ENCODE results near the gene CFAP97.

The CFAP97 gene

DNA sequence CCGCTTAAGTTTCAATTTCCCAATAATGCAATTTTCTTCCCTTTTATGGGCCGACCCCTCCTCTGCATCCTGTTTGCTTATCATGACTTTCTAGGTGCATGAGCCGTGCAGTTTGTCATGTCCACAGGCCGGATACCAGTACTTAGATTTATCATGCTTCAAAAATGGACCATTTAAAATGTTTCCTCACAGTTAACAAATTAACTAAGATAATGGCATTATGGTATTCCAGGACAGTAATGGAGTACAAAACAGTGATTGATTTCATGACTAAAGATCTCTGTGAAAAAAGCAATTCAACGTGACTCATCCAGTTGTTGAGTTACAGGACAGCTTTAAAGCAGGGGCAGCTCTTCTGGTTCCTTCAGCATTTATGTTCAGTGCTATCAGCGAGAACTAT is 28.6 kb upstream of the CFAP97 start:
- H3K36me3 Mint-ChIP-seq (ENCODE audit: low read depth) = no peaks in the 10 kb centered on the region
- no peaks in the 10 kb centered on the region for H3K27me3 Mint-ChIP-seq (ENCODE audit: low read depth)
- H3K4me1 Mint-ChIP-seq (ENCODE audit: low read depth) = peaks cover 6% of the 10 kb centered on the region
- H3K4me3 Mint-ChIP-seq = no peak overlapping the region
- no peak overlapping the region for H3K27ac Mint-ChIP-seq
- no peaks in the 10 kb centered on the region for H3K9me3 Mint-ChIP-seq

DNA sequence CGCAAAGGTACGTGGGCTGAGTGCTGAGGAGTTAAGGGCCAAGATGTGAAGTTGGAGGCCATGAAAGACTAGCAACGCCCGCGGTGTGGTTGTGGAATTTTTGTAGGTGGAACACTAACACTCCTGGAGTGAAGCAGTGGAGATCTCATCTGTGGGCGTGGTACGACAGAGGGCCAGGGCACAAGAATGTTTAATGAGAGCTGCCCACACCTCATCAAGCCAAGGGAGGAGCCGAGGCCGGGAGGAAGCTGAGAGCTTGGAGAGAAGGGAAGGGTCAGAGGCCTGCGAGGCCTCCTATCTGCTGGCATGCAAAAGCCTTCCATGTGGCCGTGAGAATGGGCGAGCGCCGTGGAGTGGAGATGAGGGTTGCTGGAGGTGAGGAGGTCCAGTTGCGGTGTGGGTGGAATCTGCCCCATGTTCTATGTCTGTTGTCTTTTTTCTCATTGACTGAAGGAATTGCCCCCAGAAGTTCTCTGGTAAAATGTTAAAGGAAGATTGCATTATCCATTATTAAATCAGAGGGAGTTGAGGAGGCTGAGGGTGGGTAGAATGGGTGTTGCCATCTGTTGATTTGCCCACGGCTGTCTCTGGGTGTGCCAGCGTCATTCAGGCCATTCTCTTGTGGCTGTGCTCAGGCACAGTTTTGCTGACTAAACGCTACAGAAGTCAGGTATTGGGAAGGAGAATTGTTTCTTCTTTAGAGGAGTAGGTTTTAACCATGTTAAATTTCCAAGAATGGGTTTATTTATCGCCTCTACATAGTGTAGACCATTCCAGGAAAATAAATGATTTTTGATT is 25.4 kb upstream of the CFAP97 start:
- H3K27ac Mint-ChIP-seq = no peak overlapping the region
- H3K27me3 Mint-ChIP-seq (ENCODE audit: low read depth) = no peaks in the 10 kb centered on the region
- no peaks in the 10 kb centered on the region for H3K36me3 Mint-ChIP-seq (ENCODE audit: low read depth)
- no peak overlapping the region for H3K4me3 Mint-ChIP-seq
- H3K9me3 Mint-ChIP-seq = no peaks in the 10 kb centered on the region
- peaks cover 6% of the 10 kb centered on the region for H3K4me1 Mint-ChIP-seq (ENCODE audit: low read depth)

DNA sequence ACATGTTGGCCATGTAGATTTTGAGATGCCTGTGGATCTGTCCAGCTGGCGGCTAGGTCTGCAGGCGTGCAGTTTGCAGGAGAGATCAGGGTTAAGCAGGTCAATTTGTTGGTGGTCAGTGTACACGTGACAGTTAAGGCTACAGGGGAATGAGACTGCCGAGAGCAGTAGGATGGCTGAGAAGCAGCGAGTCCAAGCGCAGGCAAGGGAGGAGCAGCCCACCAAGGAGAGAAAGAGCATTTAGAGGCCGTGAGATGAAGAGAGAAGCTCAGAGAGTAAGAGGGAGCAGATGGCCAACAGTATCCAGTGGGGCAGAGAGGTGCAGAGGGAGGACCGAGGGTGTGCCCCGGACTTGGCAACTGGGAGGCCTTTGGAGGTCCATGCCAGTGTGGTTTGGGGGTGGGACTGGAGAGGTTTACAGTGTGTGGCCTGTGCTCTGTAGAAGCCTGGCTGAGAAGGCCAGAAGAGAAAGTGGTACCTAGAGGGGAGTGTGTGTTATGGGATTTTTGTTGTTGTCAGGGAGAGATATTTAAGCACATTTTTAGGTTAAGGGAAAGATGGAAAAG is 24.0 kb upstream of the CFAP97 start:
- Mint-ChIP-seq H3K4me1 (ENCODE audit: low read depth) (peaks cover 6% of the 10 kb centered on the region), H3K36me3 (ENCODE audit: low read depth) (no peaks in the 10 kb centered on the region), H3K27me3 (ENCODE audit: low read depth) (no peaks in the 10 kb centered on the region), H3K4me3 (no peak overlapping the region), H3K9me3 (no peaks in the 10 kb centered on the region), H3K27ac (no peak overlapping the region)

DNA sequence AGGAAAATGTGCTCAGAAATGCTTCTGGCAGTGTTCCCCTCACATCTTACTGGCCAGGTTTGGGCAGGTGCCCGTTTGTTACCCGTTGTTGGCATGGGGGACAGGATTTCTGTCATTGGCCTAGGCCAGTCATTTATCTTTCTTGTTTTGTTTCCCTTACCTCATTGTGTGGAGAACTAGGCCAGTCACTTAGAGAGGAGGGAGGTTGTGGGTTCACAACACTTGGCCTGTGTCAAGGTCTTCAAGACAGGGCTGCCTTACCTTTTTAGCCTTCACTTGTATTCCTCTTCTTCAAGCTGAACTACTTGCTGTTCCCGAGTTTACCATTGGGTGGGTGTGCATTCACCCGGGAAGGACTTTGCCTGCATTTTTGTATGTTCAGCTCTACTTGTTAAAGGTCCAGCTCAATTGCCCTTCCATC is 23.3 kb upstream of the CFAP97 start:
- Mint-ChIP-seq H3K4me1 (ENCODE audit: low read depth) (peaks cover 2% of the 10 kb centered on the region), H3K36me3 (ENCODE audit: low read depth) (no peaks in the 10 kb centered on the region), H3K27ac (no peak overlapping the region), H3K4me3 (no peak overlapping the region), H3K9me3 (no peaks in the 10 kb centered on the region), H3K27me3 (ENCODE audit: low read depth) (no peaks in the 10 kb centered on the region)

DNA sequence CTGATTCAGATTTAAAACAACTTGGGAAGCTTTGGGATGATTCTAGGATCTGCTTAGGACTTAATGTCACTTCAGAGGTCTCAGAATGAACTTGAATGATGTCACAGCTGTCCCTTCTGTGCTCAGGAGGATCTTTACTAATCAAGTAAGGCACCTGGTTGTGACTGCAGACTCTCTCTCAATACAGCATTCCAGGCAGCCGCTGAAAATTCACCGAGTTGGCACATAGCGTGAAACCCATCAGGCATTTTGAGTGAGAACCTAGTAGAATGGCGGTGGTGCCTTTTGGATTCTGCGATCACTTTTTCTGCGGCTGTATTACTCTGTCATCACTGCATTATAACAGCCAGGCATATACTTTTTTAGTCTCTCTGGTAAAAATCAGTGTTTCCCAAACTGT is 22.1 kb upstream of the CFAP97 start:
- no peak overlapping the region for H3K4me3 Mint-ChIP-seq
- H3K9me3 Mint-ChIP-seq = no peaks in the 10 kb centered on the region
- H3K36me3 Mint-ChIP-seq (ENCODE audit: low read depth) = peaks cover 5% of the 10 kb centered on the region
- no peak overlapping the region for H3K27ac Mint-ChIP-seq
- no peaks in the 10 kb centered on the region for H3K27me3 Mint-ChIP-seq (ENCODE audit: low read depth)
- no peaks in the 10 kb centered on the region for H3K4me1 Mint-ChIP-seq (ENCODE audit: low read depth)

DNA sequence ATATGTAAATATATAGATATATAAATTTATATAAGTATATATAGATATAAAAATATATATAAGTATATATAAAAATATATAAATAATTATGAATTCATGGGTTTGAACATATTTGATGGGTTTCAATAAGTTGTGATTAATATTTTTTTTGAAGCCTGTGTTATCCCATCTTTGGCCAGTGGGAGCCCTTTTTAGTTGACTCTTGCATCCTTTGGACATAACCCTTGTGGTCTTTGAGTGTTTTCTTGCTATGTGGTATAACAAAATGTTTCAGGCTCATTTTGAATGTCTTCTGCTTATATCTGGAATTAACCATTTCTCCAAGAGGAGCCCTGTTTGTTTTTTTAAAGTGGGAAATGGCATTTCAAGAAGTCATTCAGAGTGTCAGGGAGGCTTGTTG is 20.8 kb upstream of the CFAP97 start:
- no peaks in the 10 kb centered on the region for H3K9me3 Mint-ChIP-seq
- no peaks in the 10 kb centered on the region for H3K27me3 Mint-ChIP-seq (ENCODE audit: low read depth)
- peaks cover under 1% of the 10 kb centered on the region for H3K4me1 Mint-ChIP-seq (ENCODE audit: low read depth)
- H3K36me3 Mint-ChIP-seq (ENCODE audit: low read depth) = peaks cover 5% of the 10 kb centered on the region
- no peak overlapping the region for H3K27ac Mint-ChIP-seq
- no peak overlapping the region for H3K4me3 Mint-ChIP-seq

DNA sequence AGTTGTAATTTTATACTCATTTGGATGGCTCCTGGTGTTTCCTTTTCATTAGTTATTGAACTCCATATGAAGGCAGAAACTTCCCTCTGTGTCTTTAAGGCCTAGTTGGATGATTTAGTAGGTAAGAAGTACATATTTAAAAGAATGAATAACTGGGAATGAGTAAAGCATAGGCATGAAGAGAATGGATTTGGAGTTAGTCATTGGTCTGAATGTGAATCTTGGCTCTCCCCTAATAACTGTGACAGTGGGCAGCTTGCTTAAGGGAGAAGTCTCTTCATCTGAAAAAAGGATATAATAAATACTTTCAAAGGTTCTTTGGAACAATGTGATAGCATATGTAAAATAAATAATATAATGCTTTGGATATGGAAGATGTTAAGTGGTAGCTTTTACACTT is 18.8 kb upstream of the CFAP97 start:
- peaks cover 4% of the 10 kb centered on the region for H3K4me1 Mint-ChIP-seq (ENCODE audit: low read depth)
- H3K27me3 Mint-ChIP-seq (ENCODE audit: low read depth) = no peaks in the 10 kb centered on the region
- H3K36me3 Mint-ChIP-seq (ENCODE audit: low read depth) = peaks cover 5% of the 10 kb centered on the region
- no peak overlapping the region for H3K27ac Mint-ChIP-seq
- no peak overlapping the region for H3K4me3 Mint-ChIP-seq
- H3K9me3 Mint-ChIP-seq = no peaks in the 10 kb centered on the region

DNA sequence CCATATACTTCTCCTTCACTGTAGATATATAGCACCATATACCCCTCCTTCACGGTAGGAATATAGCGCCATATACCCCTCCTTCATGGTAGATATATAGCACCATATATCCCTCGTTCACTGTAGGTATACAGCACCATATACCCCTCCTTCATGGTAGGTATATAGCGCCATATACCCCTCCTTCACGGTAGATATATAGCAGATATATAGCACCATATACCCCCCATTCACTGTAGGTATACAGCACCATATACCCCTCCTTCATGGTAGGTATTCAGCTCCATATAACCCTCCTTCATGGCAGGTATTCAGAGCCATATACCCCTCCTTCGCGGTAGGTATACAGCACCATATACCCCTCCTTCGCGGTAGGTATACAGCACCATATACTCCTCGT is 18.1 kb upstream of the CFAP97 start:
- Mint-ChIP-seq H3K36me3 (ENCODE audit: low read depth) (peaks cover 5% of the 10 kb centered on the region), H3K4me1 (ENCODE audit: low read depth) (peaks cover 4% of the 10 kb centered on the region), H3K27me3 (ENCODE audit: low read depth) (no peaks in the 10 kb centered on the region), H3K9me3 (no peaks in the 10 kb centered on the region), H3K27ac (no peak overlapping the region), H3K4me3 (no peak overlapping the region)

DNA sequence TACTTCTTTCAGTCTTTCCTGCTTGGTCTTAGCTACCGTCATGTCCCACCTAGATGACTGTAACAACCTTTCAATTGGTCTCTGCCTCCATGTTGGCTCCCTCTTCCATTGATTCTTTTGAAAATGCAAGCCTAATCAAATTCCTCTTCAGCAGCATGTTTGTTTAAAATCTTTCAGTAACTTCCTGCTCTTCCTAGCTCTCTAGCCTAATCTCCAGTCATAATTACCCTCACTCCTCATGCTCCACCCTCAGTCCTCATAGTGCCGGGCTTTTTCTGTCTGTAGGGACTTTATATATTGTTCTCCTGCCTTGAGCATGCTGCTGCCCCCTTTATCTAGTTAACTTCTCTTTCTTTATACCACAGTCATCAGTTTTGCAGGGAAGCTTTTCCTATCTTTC is 17.7 kb upstream of the CFAP97 start:
- no peak overlapping the region for H3K27ac Mint-ChIP-seq

DNA sequence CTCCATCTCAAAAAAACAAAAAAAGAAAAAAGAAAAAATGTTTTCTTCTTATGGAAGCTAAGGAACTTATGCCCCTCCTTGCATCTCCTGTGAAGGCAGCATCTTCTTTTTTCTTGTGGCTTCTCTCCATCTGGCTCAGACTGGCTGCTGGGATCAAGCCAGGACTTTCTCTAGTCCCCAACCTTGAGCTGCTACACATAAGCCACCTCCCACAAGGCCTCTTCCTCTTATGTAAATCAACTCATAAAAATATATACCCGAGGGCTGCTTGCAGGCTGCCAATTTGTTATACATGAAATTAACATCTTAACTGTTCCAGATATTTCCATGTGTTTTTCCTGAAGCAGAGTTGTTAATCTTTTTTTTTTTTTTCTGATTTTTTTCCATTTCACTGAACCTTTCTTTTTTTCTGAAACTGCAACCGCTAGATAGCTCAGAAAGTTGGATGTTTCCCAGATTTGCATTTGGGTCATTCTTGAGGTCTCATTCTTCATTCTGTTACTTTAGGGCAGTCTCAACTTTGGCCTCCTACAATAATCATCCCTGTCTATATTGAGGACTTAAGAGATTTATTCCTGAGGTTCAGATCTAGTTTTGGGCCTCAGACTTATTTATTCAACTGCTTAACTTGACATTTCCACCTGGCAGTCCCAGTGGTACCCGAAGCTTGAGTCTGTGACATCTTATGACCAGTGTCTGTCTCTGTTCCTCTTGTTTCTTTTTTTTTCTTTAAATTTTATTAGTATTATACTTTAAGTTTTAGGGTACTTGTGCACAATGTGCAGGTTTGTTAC is 15.9 kb upstream of the CFAP97 start:
- no peaks in the 10 kb centered on the region for H3K9me3 Mint-ChIP-seq
- H3K27me3 Mint-ChIP-seq (ENCODE audit: low read depth) = no peaks in the 10 kb centered on the region
- H3K4me3 Mint-ChIP-seq = no peak overlapping the region
- H3K36me3 Mint-ChIP-seq (ENCODE audit: low read depth) = peaks cover 5% of the 10 kb centered on the region
- peaks cover 7% of the 10 kb centered on the region for H3K4me1 Mint-ChIP-seq (ENCODE audit: low read depth)
- no peak overlapping the region for H3K27ac Mint-ChIP-seq

More for the DNA sequence above, 17.7 kb upstream of the CFAP97 start:
- no peaks in the 10 kb centered on the region for H3K27me3 Mint-ChIP-seq (ENCODE audit: low read depth)
- no peak overlapping the region for H3K4me3 Mint-ChIP-seq
- peaks cover 5% of the 10 kb centered on the region for H3K36me3 Mint-ChIP-seq (ENCODE audit: low read depth)
- no peaks in the 10 kb centered on the region for H3K9me3 Mint-ChIP-seq
- H3K4me1 Mint-ChIP-seq (ENCODE audit: low read depth) = peaks cover 4% of the 10 kb centered on the region

DNA sequence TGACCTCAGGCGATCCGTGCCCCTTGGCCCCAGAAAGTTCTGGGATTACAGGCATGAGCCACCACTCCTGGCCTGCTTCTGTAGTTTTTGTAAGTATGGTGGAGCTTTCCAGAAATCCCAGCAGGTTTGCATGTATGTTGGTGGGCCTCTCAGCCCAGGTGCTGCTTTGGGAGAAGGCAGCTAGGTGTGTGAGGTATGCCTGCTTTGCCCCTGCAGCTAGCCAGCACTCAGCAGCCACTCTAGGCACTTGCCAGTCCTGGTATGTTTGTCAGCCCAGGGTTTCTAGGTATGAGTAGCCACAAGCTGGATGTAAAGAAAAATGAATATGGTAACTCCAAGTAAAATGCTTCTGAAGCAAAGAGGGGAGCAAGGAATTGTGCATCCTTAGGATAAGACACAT is 14.5 kb upstream of the CFAP97 start:
- Mint-ChIP-seq H3K4me3 (no peak overlapping the region), H3K27ac (no peak overlapping the region), H3K36me3 (ENCODE audit: low read depth) (peaks cover 8% of the 10 kb centered on the region), H3K4me1 (ENCODE audit: low read depth) (peaks cover 7% of the 10 kb centered on the region), H3K27me3 (ENCODE audit: low read depth) (no peaks in the 10 kb centered on the region), H3K9me3 (no peaks in the 10 kb centered on the region)

DNA sequence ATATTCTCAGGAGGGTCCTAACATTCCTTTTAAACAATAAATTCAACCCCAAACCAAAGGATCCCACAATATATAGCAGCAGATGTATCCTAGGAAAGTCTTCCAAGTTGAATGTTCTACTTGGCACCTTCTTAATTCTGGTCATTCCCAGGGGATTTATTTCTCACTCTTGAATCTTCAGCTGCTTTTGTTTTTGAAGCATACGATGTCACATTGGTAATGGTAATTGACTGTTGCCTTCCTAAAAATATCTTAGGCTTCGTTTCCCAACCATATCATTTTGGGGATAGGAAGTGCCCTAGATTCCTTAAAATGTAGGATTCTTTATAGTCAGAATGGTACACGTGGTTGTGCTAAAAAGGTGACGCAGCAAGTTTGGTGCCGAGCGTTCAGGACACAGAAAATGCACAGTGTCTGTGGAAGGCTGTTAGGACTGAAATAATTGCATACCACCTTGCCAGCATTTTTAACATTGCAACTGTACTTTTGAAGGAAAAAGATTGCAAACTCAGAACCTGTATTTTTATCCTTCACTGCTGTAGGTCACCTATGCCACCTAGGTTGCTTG is 13.7 kb upstream of the CFAP97 start:
- no peaks in the 10 kb centered on the region for H3K27me3 Mint-ChIP-seq (ENCODE audit: low read depth)
- peaks cover 9% of the 10 kb centered on the region for H3K36me3 Mint-ChIP-seq (ENCODE audit: low read depth)
- peaks cover 9% of the 10 kb centered on the region for H3K4me1 Mint-ChIP-seq (ENCODE audit: low read depth)
- no peak overlapping the region for H3K4me3 Mint-ChIP-seq
- H3K9me3 Mint-ChIP-seq = no peaks in the 10 kb centered on the region
- H3K27ac Mint-ChIP-seq = no peak overlapping the region

DNA sequence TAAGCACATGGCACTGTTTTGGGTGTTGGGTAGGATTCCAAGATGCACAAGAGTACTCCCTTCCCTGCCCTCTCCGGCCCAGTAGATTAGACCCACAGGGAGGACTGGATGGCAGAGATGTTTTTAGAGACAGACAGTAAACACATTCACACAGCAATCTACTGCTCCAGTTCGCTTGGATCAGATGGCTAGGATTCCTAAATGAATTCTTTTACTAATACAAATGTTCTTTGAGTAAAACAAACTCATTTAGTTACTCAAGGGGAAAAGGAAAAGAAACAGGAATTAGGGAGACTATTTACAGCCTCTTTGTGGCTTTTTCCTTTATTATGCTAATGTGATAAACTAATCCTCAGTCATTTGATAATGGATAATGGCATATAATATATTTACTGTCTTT is 11.5 kb upstream of the CFAP97 start:
- H3K4me3 Mint-ChIP-seq = no peak overlapping the region
- no peaks in the 10 kb centered on the region for H3K27me3 Mint-ChIP-seq (ENCODE audit: low read depth)
- H3K4me1 Mint-ChIP-seq (ENCODE audit: low read depth) = peaks cover 23% of the 10 kb centered on the region
- H3K27ac Mint-ChIP-seq = no peak overlapping the region
- H3K9me3 Mint-ChIP-seq = no peaks in the 10 kb centered on the region
- peaks cover 6% of the 10 kb centered on the region for H3K36me3 Mint-ChIP-seq (ENCODE audit: low read depth)

DNA sequence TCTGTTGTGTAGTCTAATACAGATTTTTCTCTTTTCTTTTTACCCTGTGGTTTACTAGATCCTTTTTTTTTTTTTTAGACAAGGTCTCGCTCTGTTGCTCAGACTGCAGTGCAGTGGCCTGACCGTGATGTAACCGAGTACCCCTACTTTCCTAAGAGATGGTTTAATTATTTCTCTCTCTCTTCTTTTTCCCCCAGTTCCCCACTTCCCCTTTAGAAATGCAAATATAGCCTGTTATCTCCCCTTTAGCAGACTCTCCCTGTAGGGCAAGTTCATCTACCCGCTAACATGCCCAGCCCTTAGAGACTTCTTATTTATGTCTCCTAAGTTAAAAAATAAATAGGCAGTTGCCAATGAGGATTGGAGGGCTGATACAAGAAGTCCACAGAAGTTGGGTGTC is 10.1 kb upstream of the CFAP97 start:
- Mint-ChIP-seq H3K4me1 (ENCODE audit: low read depth) (peaks cover 25% of the 10 kb centered on the region), H3K4me3 (no peak overlapping the region), H3K27me3 (ENCODE audit: low read depth) (no peaks in the 10 kb centered on the region), H3K27ac (no peak overlapping the region), H3K9me3 (no peaks in the 10 kb centered on the region), H3K36me3 (ENCODE audit: low read depth) (peaks cover 6% of the 10 kb centered on the region)

DNA sequence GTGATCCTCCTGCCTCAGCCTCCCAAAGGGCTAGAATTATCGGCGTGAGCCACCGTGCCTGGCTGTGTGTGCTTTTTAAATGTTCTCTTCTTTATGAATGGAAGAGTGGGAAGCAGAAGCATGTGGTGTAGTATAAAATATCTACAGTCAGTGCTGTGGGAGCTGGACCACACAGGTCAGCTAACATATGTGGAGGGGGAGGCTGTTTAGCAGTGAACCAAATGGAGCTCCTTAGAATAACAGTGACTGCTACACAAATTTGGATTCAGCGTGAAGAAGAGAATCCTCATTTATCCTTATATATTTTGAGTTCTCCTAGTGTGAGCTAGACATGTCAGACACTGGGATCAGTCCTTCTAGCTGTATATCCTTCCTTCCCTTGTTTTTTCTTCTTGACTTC is 8.8 kb upstream of the CFAP97 start:
- no peak overlapping the region for H3K27ac Mint-ChIP-seq
- peaks cover 6% of the 10 kb centered on the region for H3K36me3 Mint-ChIP-seq (ENCODE audit: low read depth)
- H3K4me3 Mint-ChIP-seq = no peak overlapping the region
- H3K9me3 Mint-ChIP-seq = no peaks in the 10 kb centered on the region
- H3K4me1 Mint-ChIP-seq (ENCODE audit: low read depth) = peaks cover 25% of the 10 kb centered on the region
- H3K27me3 Mint-ChIP-seq (ENCODE audit: low read depth) = no peaks in the 10 kb centered on the region
